GM18502 (cell line): ENCODE results near the gene CAV2.

Experiments used
- ATAC-seq: cut with Tn5 transposase; IDR thresholded peaks from one replicate; pipeline ENCODE4 v1.9.1; 2021; ENCODE audit warnings: mild to moderate bottlenecking; ENCODE audit not compliant: unreplicated experiment, poor library complexity

The CAV2 gene

DNA sequence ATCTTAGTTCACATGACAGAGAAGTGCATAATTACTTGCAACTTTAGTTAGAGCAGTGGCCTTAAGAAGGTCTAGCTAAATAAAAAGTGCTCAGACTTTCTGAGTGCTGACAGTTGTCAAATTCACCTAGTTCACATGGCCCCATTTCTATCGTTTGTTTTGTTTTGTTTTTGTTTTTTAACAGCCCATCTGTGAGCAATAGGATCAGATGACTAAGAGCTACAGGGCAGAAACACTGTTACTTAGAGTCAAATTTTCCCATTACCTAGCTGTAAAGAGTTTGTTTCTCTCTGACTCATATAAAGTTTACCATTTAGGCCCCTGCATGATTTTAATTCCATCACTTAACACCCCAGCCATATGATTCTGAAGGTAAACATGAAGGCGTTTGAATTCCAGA lies 44.1 kb downstream of the CAV2 start:
- ATAC-seq: no peak

DNA sequence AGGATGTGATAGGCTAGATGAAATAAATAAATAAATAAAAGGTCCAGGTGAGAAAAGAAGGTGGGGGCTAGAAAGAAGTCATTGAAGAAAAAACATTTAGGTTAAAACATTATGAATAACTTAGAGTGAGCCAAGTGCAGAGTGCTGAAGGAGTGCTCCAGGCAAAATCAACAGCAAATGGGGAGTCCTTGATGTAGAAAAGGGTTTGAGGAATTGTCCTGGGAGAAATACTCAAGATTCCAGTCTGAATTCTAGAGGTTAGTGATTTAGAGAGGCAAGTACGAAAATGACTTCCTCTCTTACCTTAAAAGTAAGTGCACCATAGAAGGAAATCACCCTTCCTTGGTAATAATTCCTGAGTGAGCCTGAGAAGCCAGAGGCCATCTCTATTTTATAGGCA lies 44.9 kb downstream of the CAV2 start:
- no peak for ATAC-seq

DNA sequence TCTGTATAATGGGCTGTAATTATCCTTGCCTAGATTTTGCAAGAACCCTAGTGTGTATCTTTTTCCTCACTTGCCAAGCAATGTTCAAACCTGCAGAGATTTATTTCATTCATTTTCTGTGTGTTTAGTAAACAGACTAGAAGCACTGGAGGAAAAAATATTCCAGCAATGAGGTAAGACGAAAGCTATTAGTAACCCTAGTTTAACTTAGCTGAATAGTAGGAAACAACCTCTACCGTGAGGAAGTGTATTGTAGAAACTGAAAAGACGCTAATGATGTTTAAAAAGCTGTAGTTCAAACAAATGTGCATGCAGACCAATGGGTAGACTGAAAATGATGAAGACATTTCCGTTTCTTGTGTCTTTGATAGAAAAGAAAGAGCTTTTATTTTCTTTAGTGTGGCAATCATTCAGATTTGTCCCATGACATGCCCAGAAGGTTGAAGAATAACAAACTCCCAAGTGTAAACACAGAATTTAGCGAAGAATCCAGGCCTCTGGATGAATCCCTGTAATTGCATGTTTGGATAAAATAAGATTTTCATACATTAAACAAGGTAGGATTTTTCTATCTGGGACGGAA lies 46.0 kb downstream of the CAV2 start:
- ATAC-seq: no peak

DNA sequence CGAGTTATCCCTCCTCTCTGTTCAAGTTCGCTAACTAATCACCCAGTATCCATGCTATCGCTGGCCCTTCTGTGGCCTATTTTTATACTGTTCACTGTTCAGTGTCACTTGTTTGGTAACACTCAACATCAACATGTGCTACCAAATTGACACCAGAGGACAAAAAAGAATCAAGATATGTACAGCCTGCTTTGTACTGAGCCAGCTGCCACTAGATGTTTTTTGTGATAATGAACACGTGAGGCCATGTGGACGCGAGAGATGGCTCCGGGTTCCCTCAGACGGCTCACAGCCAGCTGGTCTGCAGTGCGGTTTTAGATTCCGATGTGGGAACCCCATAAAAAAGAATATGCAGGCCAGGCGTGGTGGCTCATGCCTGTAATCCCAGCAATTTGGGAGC lies 46.5 kb downstream of the CAV2 start:
- no peak for ATAC-seq

DNA sequence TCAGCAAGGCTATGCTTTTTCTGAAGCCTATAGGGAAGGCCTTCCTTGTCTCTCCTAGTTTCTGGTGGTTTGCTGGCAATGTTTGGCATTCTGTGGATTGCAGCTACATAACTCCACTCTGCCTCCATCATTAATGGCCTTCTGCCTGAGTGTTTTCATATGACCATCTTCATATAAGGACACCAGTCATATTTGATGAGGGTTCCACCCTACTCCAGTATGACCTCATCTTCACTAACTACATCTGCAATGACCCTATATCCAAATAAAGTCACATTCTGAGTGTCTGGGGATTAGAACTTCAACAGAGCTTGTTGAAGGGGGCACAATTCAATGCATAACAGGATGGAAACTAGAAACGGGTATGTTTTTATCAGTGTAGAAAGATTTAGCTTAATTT lies 47.4 kb downstream of the CAV2 start:
- no peak for ATAC-seq

DNA sequence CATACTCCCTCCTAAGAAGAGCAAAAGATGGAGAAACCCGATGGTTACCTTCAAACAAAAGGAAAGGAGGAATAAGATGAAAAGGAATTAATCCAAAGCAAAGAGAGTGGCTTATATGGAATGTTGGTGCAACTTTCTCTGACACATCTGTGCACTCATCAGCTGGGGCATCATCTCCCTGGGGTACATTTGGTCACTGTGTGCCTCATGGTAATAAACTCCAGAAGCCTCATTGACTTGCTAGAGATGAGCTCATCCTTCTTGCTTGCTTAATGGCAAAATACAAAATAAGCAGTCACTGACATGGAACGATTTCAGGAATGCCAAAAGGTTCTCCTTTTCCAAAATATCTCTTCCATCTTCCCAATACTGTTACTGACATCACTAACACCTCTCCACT lies 47.8 kb downstream of the CAV2 start:
- no peak for ATAC-seq

DNA sequence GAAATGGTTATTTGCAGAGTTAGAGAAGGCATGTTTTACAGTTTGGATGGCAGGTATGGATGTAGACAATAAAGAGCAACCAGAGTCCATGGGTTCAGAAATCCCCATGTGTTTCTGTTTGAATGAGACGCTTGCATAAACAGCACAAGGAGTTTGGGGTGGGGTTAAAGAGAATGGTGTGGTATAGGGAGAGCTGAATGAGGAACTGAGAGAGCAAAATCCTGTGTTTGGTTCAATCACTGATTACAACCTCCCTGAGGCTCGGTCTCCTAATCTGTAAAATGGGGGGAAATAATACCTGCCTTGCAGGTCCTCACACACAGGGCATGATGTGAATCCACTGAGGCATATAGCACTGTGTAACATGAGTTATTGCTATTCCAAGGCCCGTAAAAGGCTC lies 49.0 kb downstream of the CAV2 start:
- ATAC-seq: peak; percentile 96

DNA sequence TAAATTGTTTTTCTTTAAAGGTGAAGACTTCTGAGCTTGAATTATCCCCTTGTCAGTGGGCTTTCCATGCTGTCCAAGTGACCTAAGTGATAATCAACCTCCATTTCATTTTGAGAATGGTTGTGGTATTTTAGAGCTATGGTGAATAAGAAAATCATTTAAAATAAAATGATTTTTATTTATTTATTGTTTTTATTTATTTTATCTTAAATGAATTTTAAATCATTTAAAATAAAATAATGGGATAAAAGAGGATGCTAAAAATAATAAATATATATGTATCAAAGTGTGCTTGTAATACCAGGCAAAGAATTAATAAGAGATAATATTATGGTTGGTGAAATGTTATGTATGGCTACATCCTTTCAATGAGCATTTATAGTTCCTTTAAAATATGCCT lies 49.8 kb downstream of the CAV2 start:
- ATAC-seq: no peak

DNA sequence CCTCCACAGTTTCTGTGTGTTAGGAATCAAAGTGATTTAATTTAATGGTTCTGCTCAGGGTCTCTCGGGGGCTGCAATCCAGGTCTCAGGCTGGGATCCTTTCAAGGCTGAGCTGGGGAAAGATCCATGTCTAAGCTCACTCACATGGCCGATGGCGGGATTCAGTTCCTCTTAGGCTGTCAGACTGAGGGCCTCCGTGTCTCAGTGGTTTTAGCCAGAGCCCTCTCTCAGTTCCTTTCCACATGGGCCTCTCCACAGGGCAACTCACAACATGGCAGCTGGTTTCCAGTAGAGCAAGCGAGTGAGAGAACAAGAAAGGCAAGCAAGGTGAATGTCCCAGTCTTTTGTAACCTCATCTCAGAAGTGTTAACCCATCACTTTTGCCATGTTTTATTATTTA lies 52.2 kb downstream of the CAV2 start:
- ATAC-seq: no peak

DNA sequence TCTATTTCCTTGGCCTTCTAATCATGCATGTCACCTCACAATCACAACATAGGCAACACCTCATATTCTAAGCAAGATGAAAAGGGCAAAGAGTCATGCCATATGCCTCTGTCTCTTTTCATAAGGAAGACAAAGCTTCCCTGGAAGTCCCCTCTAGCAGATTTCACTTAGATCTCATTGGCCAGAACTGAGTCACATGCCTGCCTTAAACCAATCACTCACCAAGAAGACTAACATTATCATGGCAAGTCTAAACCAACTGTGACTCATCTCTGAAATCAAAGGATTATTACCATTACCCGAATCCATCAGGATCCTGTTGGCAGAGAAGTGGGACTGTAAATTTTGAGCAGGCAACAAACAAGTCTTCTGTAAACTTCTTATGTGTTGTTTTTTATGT lies 53.1 kb downstream of the CAV2 start:
- no peak for ATAC-seq

DNA sequence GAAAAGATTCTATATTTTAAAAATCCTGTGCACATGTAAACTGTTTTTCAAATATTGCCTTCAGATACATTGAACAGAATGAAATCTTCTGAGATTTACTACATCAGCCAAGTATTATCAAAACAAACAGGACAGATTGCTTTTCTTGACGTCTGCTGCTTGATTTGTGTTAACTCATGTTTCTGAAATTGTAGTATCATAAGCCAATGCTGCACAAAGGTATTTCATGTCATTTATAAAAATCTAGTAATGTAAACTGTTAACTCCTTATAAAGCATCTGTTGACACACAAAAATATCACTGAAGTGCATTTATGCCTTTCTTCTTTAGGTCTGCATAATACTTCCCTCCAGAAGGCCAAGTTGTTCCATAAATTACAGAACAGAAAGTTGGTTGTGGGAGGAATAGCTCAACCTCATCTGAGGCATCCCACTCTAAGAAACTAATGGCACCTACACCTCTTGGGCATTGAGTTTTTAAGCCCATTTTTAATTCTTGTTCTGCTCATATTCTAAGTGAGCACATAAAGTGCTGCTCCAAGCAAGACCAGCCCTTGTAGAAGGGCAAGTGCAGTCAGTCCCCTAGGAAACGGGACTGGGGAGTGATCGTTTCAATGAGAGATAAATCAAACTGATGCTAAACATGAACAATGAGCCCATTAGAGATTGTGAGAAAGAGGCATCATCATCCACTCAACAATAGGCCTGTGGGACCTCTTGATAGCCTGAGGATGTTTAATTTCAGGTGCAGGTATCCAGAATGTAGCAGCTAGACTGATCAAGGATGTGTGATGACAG lies 53.8 kb downstream of the CAV2 start:
- ATAC-seq: no peak

DNA sequence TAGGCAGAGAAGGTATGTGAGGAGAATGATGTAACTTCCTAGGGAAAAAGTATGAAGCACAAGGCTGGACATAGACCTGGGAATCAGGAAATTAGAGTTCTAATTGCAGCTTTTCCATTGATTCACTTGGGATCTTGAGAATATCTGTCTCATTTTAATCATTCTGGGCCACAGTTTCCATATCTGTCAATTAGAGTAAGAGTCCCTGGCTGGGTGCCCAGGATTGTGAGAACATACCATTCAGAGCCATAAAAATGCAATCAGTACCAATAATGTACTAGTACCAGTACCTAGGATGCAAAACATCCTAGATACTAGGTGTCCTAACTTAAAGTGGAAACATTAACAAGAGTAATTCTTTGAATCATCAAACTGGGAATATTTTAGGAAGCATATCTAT lies 54.9 kb downstream of the CAV2 start:
- ATAC-seq: no peak

DNA sequence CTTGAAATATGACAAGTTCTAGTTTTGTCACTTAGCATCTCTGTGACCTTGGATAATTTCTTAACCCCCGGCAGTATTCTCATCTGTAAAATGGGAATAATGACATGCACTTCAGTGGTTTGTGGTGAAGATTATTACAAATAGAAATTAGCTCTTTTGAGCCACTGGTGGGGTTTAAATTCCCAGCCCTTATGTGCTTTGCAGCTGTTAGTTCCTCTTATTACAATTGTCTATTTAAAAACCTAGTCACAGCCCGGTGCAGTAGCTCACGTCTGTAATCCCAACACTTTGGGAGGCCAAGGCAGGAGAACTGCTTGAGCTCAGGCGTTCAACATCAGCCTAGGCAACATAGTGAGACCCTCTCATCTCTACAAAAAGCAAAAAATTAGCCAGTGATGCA lies 55.4 kb downstream of the CAV2 start:
- ATAC-seq: no peak

DNA sequence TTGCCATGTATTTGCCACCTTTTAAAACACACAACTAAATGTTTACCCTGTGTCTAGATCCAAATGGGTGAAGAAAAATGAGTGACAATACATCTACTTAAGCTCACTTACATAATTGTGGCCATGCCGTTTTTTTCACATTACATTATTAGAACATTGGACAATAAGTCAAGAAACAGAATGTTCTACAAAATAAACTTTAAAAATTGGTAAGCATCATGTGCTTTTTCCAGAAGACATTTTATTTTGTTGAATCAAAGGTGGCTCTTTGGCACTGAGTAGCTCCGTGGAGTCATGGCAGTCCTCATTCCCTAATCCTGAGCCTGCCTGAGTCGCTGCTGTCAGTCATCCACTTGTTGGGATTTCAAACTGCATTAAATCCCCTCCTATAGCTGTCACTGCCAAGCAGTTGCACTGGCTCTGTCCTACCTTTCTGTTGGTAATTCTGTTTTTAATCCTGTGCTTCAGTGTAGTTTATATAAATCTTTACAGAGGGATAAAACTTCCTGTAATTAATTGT lies 57.6 kb downstream of the CAV2 start:
- ATAC-seq: no peak

DNA sequence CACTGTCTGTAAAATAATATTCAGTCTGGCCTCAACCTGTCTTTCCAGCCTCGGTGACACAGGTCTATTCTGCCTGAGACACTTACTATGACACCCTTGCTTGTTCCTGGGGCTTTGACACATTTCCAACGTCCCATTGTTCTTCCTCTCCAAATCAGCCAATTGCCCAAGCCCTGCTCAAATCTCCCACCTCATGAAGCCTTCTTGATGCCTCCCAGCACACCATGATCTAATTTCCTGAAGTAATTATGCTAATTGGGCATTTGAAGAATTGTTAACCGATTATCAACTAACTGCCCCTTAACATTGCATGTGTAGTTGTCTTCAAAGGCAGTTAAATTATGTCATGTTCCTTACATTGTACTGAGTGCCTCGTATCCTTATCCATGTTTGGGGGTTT lies 58.4 kb downstream of the CAV2 start:
- ATAC-seq: no peak
